ENCODE results near the gene PITPNC1.
"Not testable (repeated sequence)": the region's sequence is repeated elsewhere in the genome, so short reads cannot be mapped to it uniquely, and the experiment has no call there.

The PITPNC1 gene

GRCh38 chr17:67639979-67640378 is 262.9 kb downstream of the PITPNC1 start:
- H3K9me2 ChIP-seq (replicated peaks; ENCODE audit: insufficient read depth, low read length): no peaks in the 10 kb centered on the region
- TF ChIP-seq EZH2 (optimal IDR thresholded peaks at IDR 0.05; ENCODE audit: low read depth, low read length) (no peak), EZH2phosphoT487 (IDR thresholded peaks at IDR 0.05; ENCODE audit: low read length) (no peak), CTCF (IDR thresholded peaks at IDR 0.05; ENCODE audit: low read length) (no peak)
- H3K9me3 ChIP-seq (replicated peaks; ENCODE audit: insufficient read depth, low read length): no peaks in the 10 kb centered on the region
- no peaks in the 10 kb centered on the region for H3K36me3 ChIP-seq (replicated peaks; ENCODE audit: insufficient read depth, low read length)
- H3F3A ChIP-seq (ENCODE audit: insufficient read depth, low read length): no peaks in the 10 kb centered on the region
- no peaks in the 10 kb centered on the region for H3K4me1 ChIP-seq (ENCODE audit: low read length)
- no peaks in the 10 kb centered on the region for H3K79me2 ChIP-seq (ENCODE audit: low read length)
- no peak overlapping the region for H3K9ac ChIP-seq (ENCODE audit: low read length)
- H2AFZ ChIP-seq (ENCODE audit: low read length): no peak overlapping the region
- DNase-seq: no peak
- H3K4me2 ChIP-seq (ENCODE audit: low read depth, low read length): no peak overlapping the region
- no peaks in the 10 kb centered on the region for H4K20me1 ChIP-seq (ENCODE audit: insufficient read depth, low read length)
- H3K27me3 ChIP-seq (replicated peaks; ENCODE audit: insufficient read depth, low read length): no peaks in the 10 kb centered on the region
- H3K27ac ChIP-seq (ENCODE audit: low read length): no peak overlapping the region
- H3K4me3 ChIP-seq (ENCODE audit: low read length): no peak overlapping the region

GRCh38 chr17:67642488-67642887 is 265.4 kb downstream of the PITPNC1 start:
- Histone ChIP-seq H4K20me1 (ENCODE audit: insufficient read depth, low read length) (no peaks in the 10 kb centered on the region), H3K36me3 (replicated peaks; ENCODE audit: insufficient read depth, low read length) (no peaks in the 10 kb centered on the region), H3K4me3 (ENCODE audit: low read length) (no peak overlapping the region), H3K79me2 (ENCODE audit: low read length) (no peaks in the 10 kb centered on the region), H3K9me2 (replicated peaks; ENCODE audit: insufficient read depth, low read length) (no peaks in the 10 kb centered on the region), H3F3A (ENCODE audit: insufficient read depth, low read length) (peaks cover 8% of the 10 kb centered on the region), H3K27ac (ENCODE audit: low read length) (no peak overlapping the region), H3K27me3 (replicated peaks; ENCODE audit: insufficient read depth, low read length) (no peaks in the 10 kb centered on the region), H3K9me3 (replicated peaks; ENCODE audit: insufficient read depth, low read length) (no peaks in the 10 kb centered on the region), H3K9ac (ENCODE audit: low read length) (no peak overlapping the region), H3K4me1 (ENCODE audit: low read length) (peaks cover 12% of the 10 kb centered on the region), H3K4me2 (ENCODE audit: low read depth, low read length) (no peak overlapping the region), H2AFZ (ENCODE audit: low read length) (no peak overlapping the region)
- DNase-seq: no peak
- TF ChIP-seq EZH2phosphoT487 (IDR thresholded peaks at IDR 0.05; ENCODE audit: low read length) (no peak), CTCF (IDR thresholded peaks at IDR 0.05; ENCODE audit: low read length) (no peak), EZH2 (optimal IDR thresholded peaks at IDR 0.05; ENCODE audit: low read depth, low read length) (no peak)

GRCh38 chr17:67644061-67644460 is 267.0 kb downstream of the PITPNC1 start:
- Histone ChIP-seq H2AFZ (ENCODE audit: low read length) (no peak overlapping the region), H3K4me2 (ENCODE audit: low read depth, low read length) (no peak overlapping the region), H3K79me2 (ENCODE audit: low read length) (no peaks in the 10 kb centered on the region), H3K27ac (ENCODE audit: low read length) (no peak overlapping the region), H3K9me3 (replicated peaks; ENCODE audit: insufficient read depth, low read length) (no peaks in the 10 kb centered on the region), H3K36me3 (replicated peaks; ENCODE audit: insufficient read depth, low read length) (no peaks in the 10 kb centered on the region), H3F3A (ENCODE audit: insufficient read depth, low read length) (peaks cover 23% of the 10 kb centered on the region), H4K20me1 (ENCODE audit: insufficient read depth, low read length) (no peaks in the 10 kb centered on the region), H3K27me3 (replicated peaks; ENCODE audit: insufficient read depth, low read length) (no peaks in the 10 kb centered on the region), H3K4me3 (ENCODE audit: low read length) (no peak overlapping the region), H3K9me2 (replicated peaks; ENCODE audit: insufficient read depth, low read length) (no peaks in the 10 kb centered on the region), H3K9ac (ENCODE audit: low read length) (no peak overlapping the region), H3K4me1 (ENCODE audit: low read length) (peaks cover 27% of the 10 kb centered on the region)
- DNase-seq: no peak
- TF ChIP-seq EZH2 (optimal IDR thresholded peaks at IDR 0.05; ENCODE audit: low read depth, low read length): no peak
- TF ChIP-seq EZH2phosphoT487 (IDR thresholded peaks at IDR 0.05; ENCODE audit: low read length): no peak
- no peak for TF ChIP-seq CTCF (IDR thresholded peaks at IDR 0.05; ENCODE audit: low read length)

GRCh38 chr17:67645195-67645594 is 268.1 kb downstream of the PITPNC1 start:
- H3K79me2 ChIP-seq (ENCODE audit: low read length); H3K9me3 ChIP-seq (replicated peaks; ENCODE audit: insufficient read depth, low read length); H3K9ac ChIP-seq (ENCODE audit: low read length); H4K20me1 ChIP-seq (ENCODE audit: insufficient read depth, low read length); H3K4me2 ChIP-seq (ENCODE audit: low read depth, low read length); H3K27ac ChIP-seq (ENCODE audit: low read length); DNase-seq; H3K9me2 ChIP-seq (replicated peaks; ENCODE audit: insufficient read depth, low read length); H3K36me3 ChIP-seq (replicated peaks; ENCODE audit: insufficient read depth, low read length); H3K4me3 ChIP-seq (ENCODE audit: low read length); H2AFZ ChIP-seq (ENCODE audit: low read length); H3K27me3 ChIP-seq (replicated peaks; ENCODE audit: insufficient read depth, low read length): not testable (repeated sequence)
- peaks cover 35% of the 10 kb centered on the region for H3F3A ChIP-seq (ENCODE audit: insufficient read depth, low read length)
- peaks cover 39% of the 10 kb centered on the region for H3K4me1 ChIP-seq (ENCODE audit: low read length)
